GM21367 (cell line): ENCODE data around the gene PLCG2.

Experiments
- ATAC-seq: cut with Tn5 transposase; IDR thresholded peaks from one replicate; pipeline ENCODE4 v1.9.1; 2021; ENCODE audit not compliant: unreplicated experiment

The PLCG2 gene

GRCh38 chr16:81814751-81815428, 35.8 kb downstream of the PLCG2 start:
- no peak for ATAC-seq

- no peak for ATAC-seq
Observed at GRCh38 chr16:81815429-81815766, 36.3 kb downstream of the PLCG2 start.

GRCh38 chr16:81816351-81816750, 37.3 kb downstream of the PLCG2 start:
- no peak for ATAC-seq

GRCh38 chr16:81816793-81817210, 37.7 kb downstream of the PLCG2 start:
- ATAC-seq, result no peak

GRCh38 chr16:81817296-81817695, 38.2 kb downstream of the PLCG2 start:
- no peak for ATAC-seq

GRCh38 chr16:81817789-81818567, 38.9 kb downstream of the PLCG2 start:
- peak; percentile 27 for ATAC-seq

GRCh38 chr16:81818568-81818896, 39.4 kb downstream of the PLCG2 start:
- no peak for ATAC-seq

GRCh38 chr16:81818905-81819304, 39.8 kb downstream of the PLCG2 start:
- ATAC-seq, result no peak

- peak; percentile 35 for ATAC-seq
Observed at GRCh38 chr16:81821436-81822128, 42.5 kb downstream of the PLCG2 start.

- ATAC-seq, result peak; percentile 30
Observed at GRCh38 chr16:81823111-81823510, 44.0 kb downstream of the PLCG2 start.

- no peak for ATAC-seq
Observed at GRCh38 chr16:81823734-81824133, 44.6 kb downstream of the PLCG2 start.

GRCh38 chr16:81826523-81826922, 47.4 kb downstream of the PLCG2 start:
- no peak for ATAC-seq

GRCh38 chr16:81830845-81831540, 51.9 kb downstream of the PLCG2 start:
- ATAC-seq, result no peak

GRCh38 chr16:81831722-81832126, 52.6 kb downstream of the PLCG2 start:
- ATAC-seq, result peak; percentile 58

GRCh38 chr16:81832801-81833547, 53.9 kb downstream of the PLCG2 start:
- ATAC-seq, result no peak

GRCh38 chr16:81833751-81834150, 54.7 kb downstream of the PLCG2 start:
- ATAC-seq, result no peak

- no peak for ATAC-seq
Observed at GRCh38 chr16:81834868-81835267, 55.8 kb downstream of the PLCG2 start.

- ATAC-seq, result peak; percentile 54
Observed at GRCh38 chr16:81836279-81837054, 57.4 kb downstream of the PLCG2 start.

GRCh38 chr16:81837312-81837751, 58.2 kb downstream of the PLCG2 start:
- ATAC-seq, result no peak

- peak; percentile 36 for ATAC-seq
Observed at GRCh38 chr16:81838794-81839193, 59.7 kb downstream of the PLCG2 start.
